Kidney (tissue), 14 donors: ENCODE measurements around the gene PCGF1. TPM values are rescaled to one million over a fixed set of nuclear protein-coding genes. Genes with fewer than 3 reads are reported as not detected.

Source experiments
- DNase-seq, 5 donors: peaks; one replicate each; pipeline ENCODE4 v3.0.0-alpha.2; 2013 to 2020
- FAIRE-seq: peaks from 2 replicates; lab custom pipeline; 2012; peaks lifted over from hg19 to GRCh38; lab: Jason Lieb, UNC
- H3K27ac ChIP-seq, 2 donors: one replicate each; pipeline ENCODE4 v1.7.0; 2013; ENCODE audit warnings: low read depth in 2 of 2, low read length in 2 of 2, inconsistent platforms in 1 of 2
- H3K27me3 ChIP-seq: one replicate; pipeline ENCODE4 v1.7.1; 2013; ENCODE audit warnings: low read length, inconsistent platforms; ENCODE audit not compliant: control insufficient read depth, insufficient read depth
- H3K36me3 ChIP-seq, 3 donors: one replicate each; pipeline versions ENCODE4 v1.7.0 to v1.7.1; 2013; ENCODE audit warnings: low read length in 3 of 3, control low read depth in 1 of 3, inconsistent platforms in 1 of 3; ENCODE audit not compliant: insufficient read depth in 3 of 3, control insufficient read depth in 2 of 3
- H3K4me1 ChIP-seq, 3 donors: one replicate each; pipeline versions ENCODE4 v1.7.0 to v1.7.1; 2013; ENCODE audit warnings: low read length in 3 of 3, inconsistent platforms in 1 of 3, low read depth in 1 of 3; ENCODE audit not compliant: control insufficient read depth in 2 of 3, insufficient read depth in 2 of 3
- H3K4me3 ChIP-seq, 3 donors: one replicate each; pipeline versions ENCODE4 v1.7.0 to v1.8.1; 2013; ENCODE audit warnings: low read length in 3 of 3, control low read depth in 1 of 3, inconsistent platforms in 1 of 3
- H3K9ac ChIP-seq, 3 donors: one replicate each; pipeline versions ENCODE4 v1.7.0 to v1.7.1; 2013; ENCODE audit warnings: low read length in 3 of 3, control low read depth in 1 of 3, inconsistent platforms in 1 of 3
- H3K9me3 ChIP-seq, 3 donors: one replicate each; pipeline versions ENCODE4 v1.7.0 to v1.7.1; 2013; ENCODE audit warnings: low read length in 3 of 3, control low read depth in 1 of 3, inconsistent platforms in 1 of 3; ENCODE audit not compliant: control insufficient read depth in 2 of 3, insufficient read depth in 1 of 3
- CTCF ChIP-seq: IDR thresholded peaks from 3 replicates; pipeline ENCODE4 v1.5.1; 2012; ENCODE audit warnings: mild to moderate bottlenecking, moderate library complexity, borderline replicate concordance; ENCODE audit not compliant: insufficient read depth; ENCODE audit errors: extremely low read depth
- intact Hi-C: fragments of 100-400 bp; cut with DNase I; formaldehyde crosslinking; loops from one replicate; pipeline ENCODE4 v1.11.1; 2022
- polyA plus RNA-seq: library from polyadenylated mRNA; stranded (reverse); fragments of 350-450 nt; fragmentation: Illumina TruSeq; extraction: RNeasy Lipid Tissue Mini Kit (QIAGEN cat#74804); gene quantifications from one replicate; pipeline ENCODE4 v1.2.3, GENCODE V29; 2014; ENCODE audit warnings: low read depth, low replicate concordance; ENCODE audit not compliant: insufficient read depth
- total RNA-seq: library from RNA; stranded (reverse); fragmentation: NEBNext Ultra II Directional; extraction: Animal tissue kit (Norgen Biotek cat#: 25700); gene quantifications from one replicate; pipeline ENCODE4 v1.2.1, GENCODE V29; 2021
- donor health status: control.
- donor health status: control.
- donor health status: control.
- donor health status: control.
- donor health status: control.
- donor health status: DM: yes; HTN: yes; CAD: no.
- donor health status: Normal renal cell carcinoma (clear cell type).

The PCGF1 gene
- total and polyA plus RNA-seq, 2 donors from 2014 or later: 20.1 to 20.7 TPM

GRCh38 chr2:74552914-74553811, 45.7 kb upstream of the PCGF1 start:
- H3K4me3 ChIP-seq: peak overlapping the region; percentile 45 to 84 (median 80)
- H3K36me3 ChIP-seq: no peaks in the 10 kb centered on the region

DNA sequence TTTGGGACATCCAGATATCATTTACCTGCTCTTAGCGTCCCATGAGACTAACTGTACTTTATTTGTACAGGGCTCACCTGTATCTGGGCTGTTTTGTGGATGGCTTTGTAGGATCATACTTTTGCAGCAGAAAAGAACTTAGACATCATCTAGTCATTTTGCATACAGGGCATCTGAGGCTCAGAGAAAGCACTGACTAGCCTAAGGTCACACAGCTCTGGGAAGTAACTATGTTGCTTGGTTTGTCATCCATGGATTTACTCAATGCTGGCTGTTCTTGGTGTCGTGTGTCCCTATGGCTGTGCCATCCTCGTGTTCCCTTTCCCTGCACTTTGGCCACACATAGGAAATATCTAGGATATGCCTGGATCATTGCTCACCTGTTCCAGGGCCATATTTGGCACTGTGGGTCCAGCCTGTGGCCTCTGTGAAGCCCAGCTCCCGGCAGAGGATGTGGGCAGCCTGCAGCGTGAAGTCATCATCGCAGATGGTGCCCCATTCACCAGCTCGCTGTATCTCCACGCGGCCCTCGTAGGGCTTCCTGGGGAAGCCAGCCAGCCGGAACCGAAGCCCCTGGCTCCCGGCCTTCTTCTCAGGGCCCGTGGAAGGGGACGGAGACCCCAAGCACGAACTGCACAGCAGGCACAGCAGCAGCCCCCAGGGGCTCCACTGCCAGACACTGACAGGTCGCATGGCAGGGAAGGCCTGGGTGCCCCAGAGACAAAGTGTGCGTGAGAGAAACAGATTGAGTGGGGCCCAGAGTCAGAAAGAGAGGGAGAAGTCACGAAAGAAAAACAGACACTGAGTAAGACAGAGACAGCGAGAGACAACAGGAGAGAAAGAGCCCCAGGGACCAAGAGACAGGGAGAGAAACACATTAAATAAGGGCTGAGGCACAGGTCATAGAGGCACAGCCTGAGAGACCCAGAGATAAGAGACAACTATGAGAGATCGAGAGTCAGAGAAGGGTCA, 44.7 kb upstream of the PCGF1 start:
- no peak for FAIRE-seq
- DNase-seq: no peak
- no peak for TF ChIP-seq CTCF
- Histone ChIP-seq H3K4me3 (peak overlapping the region in 1 of 3 donors; percentile 84), H3K36me3 (no peaks in the 10 kb centered on the region), H3K9me3 (no peaks in the 10 kb centered on the region), H3K27ac (no peak overlapping the region), H3K27me3 (no peaks in the 10 kb centered on the region), H3K4me1 (peaks cover 0 to 7% (median 0%) of the 10 kb centered on the region in 3 donors), H3K9ac (no peak overlapping the region)
- intact Hi-C loops: no loop called here

More at GRCh38 chr2:74552914-74553811, 45.7 kb upstream of the PCGF1 start:
- Histone ChIP-seq H3K27ac (no peak overlapping the region), H3K9ac (peak overlapping the region in 2 of 3 donors; percentile 16 to 69), H3K9me3 (no peaks in the 10 kb centered on the region), H3K27me3 (no peaks in the 10 kb centered on the region), H3K4me1 (peaks cover 0 to 7% (median 0%) of the 10 kb centered on the region in 3 donors)
- DNase-seq: peak in 4 of 5 donors; percentile 32 to 86 (median 64)
- FAIRE-seq: no peak
- intact Hi-C loops: no loop called here
- TF ChIP-seq CTCF: no peak

DNA sequence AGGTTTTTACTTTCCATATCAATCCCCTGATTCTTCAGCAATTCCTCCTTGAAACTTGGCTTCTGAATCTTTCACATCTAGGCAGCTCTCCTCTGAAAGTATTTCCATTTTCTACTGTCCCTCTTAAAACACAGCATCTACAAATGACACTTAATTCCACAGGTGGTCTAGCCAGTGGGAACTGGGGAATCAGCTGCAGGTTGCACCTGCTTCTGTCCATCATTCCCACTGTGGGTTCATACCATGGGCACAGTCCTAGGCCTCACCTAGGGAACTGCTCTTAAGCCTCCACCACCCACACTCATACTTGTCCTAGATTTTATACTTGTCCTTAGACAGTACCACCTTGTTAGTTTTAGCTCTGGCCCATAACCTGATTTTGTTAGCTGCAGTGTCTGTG, 44.0 kb upstream of the PCGF1 start:
- FAIRE-seq (no peak), DNase-seq (no peak)
- Histone ChIP-seq H3K27me3 (no peaks in the 10 kb centered on the region), H3K9ac (no peak overlapping the region), H3K4me3 (no peak overlapping the region), H3K4me1 (peaks cover 0 to 7% (median 0%) of the 10 kb centered on the region in 3 donors), H3K36me3 (no peaks in the 10 kb centered on the region), H3K27ac (no peak overlapping the region), H3K9me3 (no peaks in the 10 kb centered on the region)
- no peak for TF ChIP-seq CTCF
- intact Hi-C loops: no loop called here
